Esophagus muscularis mucosa (tissue), 4 donors: ENCODE data around the gene DDX23.

Experiments
- CTCF ChIP-seq, 3 experiments: fragments of 200-600 bp in 2 of 3; fragments of 450-650 bp in 1 of 3; sonication (generic) in 2 of 3; IDR thresholded peaks; one replicate each; pipeline ENCODE4 v1.5.1; 2017 to 2019; ENCODE audit warnings: antibody characterized with exemption in 3 of 3, mild to moderate bottlenecking in 2 of 3, moderate library complexity in 1 of 3
- EP300 ChIP-seq: sonication (generic); formaldehyde crosslinking; IDR thresholded peaks from one replicate; pipeline ENCODE4 v1.6.1; 2017; ENCODE audit warnings: antibody characterized with exemption
- POLR2AphosphoS5 ChIP-seq, 2 donors: sonication (generic); formaldehyde crosslinking; IDR thresholded peaks; one replicate each; pipeline ENCODE4 v1.6.1; 2017; ENCODE audit warnings: antibody characterized with exemption in 2 of 2

DNA sequence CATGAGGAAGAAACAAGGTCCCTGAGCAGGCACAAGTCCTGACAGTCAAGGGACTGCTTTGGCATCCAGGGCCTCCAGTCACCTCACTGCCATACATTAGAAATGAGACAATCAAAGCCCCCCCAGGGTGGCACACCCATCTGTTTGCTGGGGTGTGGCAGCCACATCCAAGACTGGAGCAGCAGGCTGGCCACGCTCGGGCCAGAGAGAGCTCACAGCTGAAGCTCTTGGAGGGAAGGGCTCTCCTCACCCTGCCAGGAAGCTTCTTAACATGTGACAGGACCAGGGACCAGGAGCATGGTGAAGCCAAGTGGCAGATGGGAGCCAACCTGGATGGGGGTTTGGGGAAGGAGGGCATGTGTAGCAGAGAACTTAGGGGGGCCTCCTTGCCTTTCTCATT, 23.7 kb downstream of the DDX23 start:
- no peak for TF ChIP-seq CTCF (IDR thresholded peaks at IDR 0.05)
- no peak for TF ChIP-seq EP300
- TF ChIP-seq POLR2AphosphoS5 (IDR thresholded peaks at IDR 0.05), result no peak
